ENCODE results near the gene CCDC92.

- no peak for TF ChIP-seq KDM5A (IDR thresholded peaks at IDR 0.05)
- TF ChIP-seq NFE2L2 (conservative IDR thresholded peaks at IDR 0.05; ENCODE audit: low read length): no peak
- TF ChIP-seq CTCF (IDR thresholded peaks at IDR 0.05): no peak
- TF ChIP-seq POLR2A (IDR thresholded peaks at IDR 0.05; ENCODE audit: low read length): no peak
- no peak for TF ChIP-seq HDAC2 (IDR thresholded peaks at IDR 0.05)
- no peak for TF ChIP-seq CEBPB (IDR thresholded peaks at IDR 0.05)
- TF ChIP-seq BHLHE40 (IDR thresholded peaks at IDR 0.05; ENCODE audit: low read depth, low read length): no peak
These were observed 13.8 kb downstream of the CCDC92 start for GRCh38 chr12:123958876-123959275.

Measured in A549 (cell line).